ENCODE measurements around the gene GPX4. TPM values are rescaled to one million over a fixed set of nuclear protein-coding genes. Genes with fewer than 3 reads are reported as not detected.

GPX4 gene
- total and polyA plus RNA-seq, 10 of the 15 experiments (the other 5 are each of a cell fraction or from before 2014, with no cell fraction given) = 33.3 to 749 (median 297) TPM

- peaks cover 0 to 26% of the 10 kb centered on the region in 2 experiments for H3K36me3 ChIP-seq (ENCODE audit: control insufficient read depth in 2 of 2, insufficient read depth in 2 of 2, low read length in 1 of 2)
- ChIA-PET CTCF (interaction anchor here (0.6 to 1.4 kb wide), 3 partner anchors 12 to 35 kb away, joined by 3 to 6 read pairs (median 4); no protein-coding TSS in a partner anchor), POLR2A (interaction anchor here (0.5 to 3.1 kb wide), 6 partner anchors 8 to 97 kb away, joined by 4 to 25 read pairs (median 8); partner anchors contain the start of gene GPX4), SMC1A (ENCODE audit: uncharacterized antibody, unreplicated experiment) (interaction anchor here (0.9 kb wide), 1 partner anchor 29 kb away, joined by 3 read pairs; no protein-coding TSS in a partner anchor), RAD21 (ENCODE audit: unreplicated experiment) (interaction anchor here (1.7 kb wide), 1 partner anchor 29 kb away, joined by 6 read pairs; no protein-coding TSS in a partner anchor)
- no peak for DNase-seq (ENCODE audit: low read depth, low spot score)
- H4K20me1 ChIP-seq (ENCODE audit: control insufficient read depth, insufficient read depth) = no peaks in the 10 kb centered on the region
- BruUV-seq (replicated peaks) = no TSS peak
- peak overlapping the region; percentile 85; the same call in 1 of the 2 replicates for H3K4me2 ChIP-seq (ENCODE audit: control insufficient read depth, insufficient read depth)
- H3K27me3 ChIP-seq (replicated peaks in 1 of 2; ENCODE audit: control insufficient read depth in 2 of 2, insufficient read depth in 2 of 2, low read length in 1 of 2) = no peaks in the 10 kb centered on the region
- in situ Hi-C loops (cut with MboI) = no loop called here
- intact Hi-C loops (cut with micrococcal nuclease; ENCODE audit: unreplicated experiment) = no loop called here
- 86% methylated on average over 13 of the region's 15 CpGs for WGBS (ENCODE audit: insufficient coverage, insufficient replicate concordance, low lambda C conversion rate, missing lambda C conversion rate)
- peaks cover 24% of the 10 kb centered on the region for H3K79me2 ChIP-seq (ENCODE audit: control insufficient read depth, insufficient read depth, low read length)
- H3K27ac ChIP-seq (ENCODE audit: control insufficient read depth, insufficient read depth) = no peak overlapping the region
- TF ChIP-seq ZNF274 (IDR thresholded peaks at IDR 0.05; ENCODE audit: insufficient read depth, insufficient read length) (no peak), LARP7 (IDR thresholded peaks at IDR 0.05) (no peak)
- peaks cover 19% of the 10 kb centered on the region for H3K4me1 ChIP-seq (ENCODE audit: control insufficient read depth, insufficient read depth, low read length)
- H3K4me3 ChIP-seq = peak overlapping the region; percentile 96
- H3K9ac ChIP-seq (ENCODE audit: control insufficient read depth, insufficient read depth, low read length) = peak overlapping the region; percentile 87; the same call in 1 of the 2 replicates
- H3K9me3 ChIP-seq (replicated peaks; ENCODE audit: control insufficient read depth, insufficient read depth, low read length) = no peaks in the 10 kb centered on the region
- ATAC-seq = no peak
- H2AFZ ChIP-seq (ENCODE audit: control insufficient read depth, low read depth, low read length) = no peak overlapping the region
- FAIRE-seq = no peak
Measured at GRCh38 chr19:1093330-1093729, 10.5 kb upstream of the GPX4 start.

- in situ Hi-C loops (cut with MboI) (no loop called here), intact Hi-C loops (cut with micrococcal nuclease; ENCODE audit: unreplicated experiment) (no loop called here)
- ChIA-PET POLR2A (interaction anchor here (0.7 to 3.1 kb wide), 8 partner anchors 9 to 101 kb away, joined by 3 to 25 read pairs (median 6); partner anchors contain the start of gene GPX4), RAD21 (ENCODE audit: unreplicated experiment) (interaction anchor here (1.0 to 1.7 kb wide), 4 partner anchors 13 to 29 kb away, joined by 3 to 6 read pairs (median 4); partner anchors contain the start of gene ARHGAP45), SMC1A (ENCODE audit: uncharacterized antibody, unreplicated experiment) (interaction anchor here (0.6 to 1.0 kb wide), 3 partner anchors 9 to 188 kb away, joined by 3 to 4 read pairs (median 4); no protein-coding TSS in a partner anchor), CTCF (interaction anchor here (0.6 to 1.4 kb wide), 5 partner anchors 13 to 100 kb away, joined by 3 to 6 read pairs (median 3); no protein-coding TSS in a partner anchor)
- Histone ChIP-seq H3K9ac (ENCODE audit: control insufficient read depth, insufficient read depth, low read length) (peak overlapping the region; percentile 87), H3K4me2 (ENCODE audit: control insufficient read depth, insufficient read depth) (peak overlapping the region; percentile 85), H3K27ac (ENCODE audit: control insufficient read depth, insufficient read depth) (peak overlapping the region; percentile 73), H4K20me1 (ENCODE audit: control insufficient read depth, insufficient read depth) (no peaks in the 10 kb centered on the region), H3K36me3 (ENCODE audit: control insufficient read depth in 2 of 2, insufficient read depth in 2 of 2, low read length in 1 of 2) (peaks cover 0 to 20% of the 10 kb centered on the region in 2 experiments; a peak in 3 of 4 replicates), H2AFZ (ENCODE audit: control insufficient read depth, low read depth, low read length) (no peak overlapping the region), H3K4me1 (ENCODE audit: control insufficient read depth, insufficient read depth, low read length) (peaks cover 14% of the 10 kb centered on the region), H3K4me3 (peak overlapping the region; percentile 96), H3K9me3 (replicated peaks; ENCODE audit: control insufficient read depth, insufficient read depth, low read length) (no peaks in the 10 kb centered on the region), H3K79me2 (ENCODE audit: control insufficient read depth, insufficient read depth, low read length) (peaks cover 24% of the 10 kb centered on the region), H3K27me3 (replicated peaks in 1 of 2; ENCODE audit: control insufficient read depth in 2 of 2, insufficient read depth in 2 of 2, low read length in 1 of 2) (no peaks in the 10 kb centered on the region)
- peak; percentile 19; the same call in 2 of the 3 replicates for ATAC-seq
- BruUV-seq (replicated peaks) = no TSS peak
- no peak for DNase-seq (ENCODE audit: low read depth, low spot score)
- 38% methylated on average over 32 of the region's 32 CpGs for WGBS (ENCODE audit: insufficient coverage, insufficient replicate concordance, low lambda C conversion rate, missing lambda C conversion rate)
- TF ChIP-seq NR2F1 (conservative IDR thresholded peaks at IDR 0.05) (peak; percentile 59), SPI1 (IDR thresholded peaks at IDR 0.05; ENCODE audit: borderline replicate concordance, insufficient read depth, low read depth, low read length) (peak; percentile 9; the same call in 1 of the 2 replicates), POU2F2 (IDR thresholded peaks at IDR 0.05; ENCODE audit: borderline replicate concordance, low read depth, low read length) (no peak), BHLHE40 (IDR thresholded peaks at IDR 0.05; ENCODE audit: borderline replicate concordance in 1 of 2, low read depth in 2 of 2, low read length in 1 of 2) (peak in 1 of 2 experiments; percentile 24; a peak in 1 of 4 replicates), NR2C2 (IDR thresholded peaks at IDR 0.05; ENCODE audit: borderline replicate concordance, control insufficient read depth, insufficient read length, low read depth) (no peak), GATAD2B (conservative IDR thresholded peaks at IDR 0.05; ENCODE audit: low read depth) (0 out of 2 replicates have a peak, but pooled peaks have one; percentile 26), NR2C1 (IDR thresholded peaks at IDR 0.05) (peak; percentile 28; the same call in 1 of the 2 replicates), MLLT1 (IDR thresholded peaks at IDR 0.05) (0 out of 2 replicates have a peak, but pooled peaks have one; percentile 51)
- FAIRE-seq = no peak
Measured at GRCh38 chr19:1093811-1094553, 9.8 kb upstream of the GPX4 start.
